Right renal pelvis (tissue), 4 donors: ENCODE data around the gene RAC2. TPM values are rescaled to one million over a fixed set of nuclear protein-coding genes. Genes with fewer than 3 reads are reported as not detected.
A peak's percentile ranks its signal among the peaks of the same experiment; 100 is the strongest.

ENCODE experiments used
- DNase-seq, 4 donors: peaks; one replicate each; pipeline ENCODE4 v3.0.0-alpha.2; 2013; ENCODE audit warnings: low read depth in 4 of 4, low spot score in 3 of 4, missing footprints in 1 of 4
- polyA plus RNA-seq, 4 donors: library from polyadenylated mRNA; unstranded; fragments of 120-200 nt; gene quantifications; one replicate each; pipeline ENCODE4 v1.2.1, GENCODE V29; 2013; ENCODE audit not compliant: insufficient read length in 4 of 4

RAC2 gene
- polyA plus RNA-seq, 4 donors: 6.5 to 9.1 (median 7.2) TPM

DNA sequence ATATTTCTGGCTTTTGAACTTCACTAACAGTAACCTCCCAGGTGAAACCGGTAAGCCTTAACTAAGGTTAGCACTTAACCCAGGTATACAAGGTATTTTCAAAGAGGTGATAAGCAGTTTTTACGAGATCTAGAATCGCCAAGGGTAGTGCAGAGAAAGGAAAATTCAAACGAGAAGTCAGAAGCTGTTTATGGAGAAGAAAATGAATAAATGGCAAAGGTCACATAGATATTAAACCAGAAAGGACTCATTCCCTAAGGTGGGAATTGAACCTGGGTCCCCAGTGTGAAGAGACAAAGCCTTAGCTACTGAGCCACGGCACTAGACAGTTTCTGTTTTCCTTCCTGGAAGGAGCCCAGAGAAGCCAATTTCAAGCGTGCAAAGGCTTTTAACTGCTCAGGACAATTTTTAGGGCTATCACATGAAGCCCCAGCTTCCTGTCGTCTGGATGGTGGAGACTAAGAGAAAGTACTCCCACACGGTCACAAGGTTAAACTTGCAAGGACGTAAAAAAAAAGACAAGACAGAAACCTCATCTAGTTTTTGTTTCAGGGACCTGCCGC, 50.4 kb downstream of the RAC2 start:
- DNase-seq: peak in 1 of 4 donors; percentile 56

DNA sequence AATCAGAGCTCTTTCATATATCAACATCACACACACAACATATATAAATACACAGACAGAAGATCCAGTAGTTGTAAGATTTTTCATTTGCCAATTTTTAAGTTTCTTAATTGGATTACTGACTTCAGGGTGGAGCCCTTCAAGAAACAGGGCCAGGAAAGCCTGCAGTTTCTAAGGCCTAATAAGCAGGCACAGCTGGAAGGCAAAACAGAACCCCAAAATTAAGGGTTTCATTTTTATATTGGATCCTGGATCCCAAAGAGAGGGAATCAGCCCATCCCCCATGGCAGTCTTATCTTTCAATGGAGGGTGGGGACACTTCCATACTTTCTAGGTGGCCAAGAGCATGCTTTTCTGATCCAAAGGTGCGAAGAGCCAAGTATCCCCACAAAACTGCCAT, 51.3 kb downstream of the RAC2 start:
- no peak for DNase-seq

DNA sequence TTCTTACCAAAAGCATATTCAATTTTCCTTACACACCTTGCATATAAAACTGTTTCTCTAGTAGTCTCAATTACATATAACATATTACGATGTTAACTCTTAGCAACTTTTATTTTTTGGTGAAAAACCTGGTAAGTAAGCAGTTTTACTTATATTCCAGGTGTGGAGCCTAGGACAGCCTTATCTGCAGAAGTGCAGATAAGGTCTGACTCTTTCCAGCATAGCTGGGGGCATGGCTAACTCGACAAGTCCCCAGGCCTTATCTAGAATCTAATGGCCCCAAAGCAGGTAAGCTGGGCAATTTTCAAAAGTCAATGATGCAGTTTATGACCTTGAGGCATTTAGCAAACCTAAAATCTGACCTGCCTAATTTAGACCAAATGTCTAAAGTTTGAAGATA, 51.9 kb downstream of the RAC2 start:
- no peak for DNase-seq

DNA sequence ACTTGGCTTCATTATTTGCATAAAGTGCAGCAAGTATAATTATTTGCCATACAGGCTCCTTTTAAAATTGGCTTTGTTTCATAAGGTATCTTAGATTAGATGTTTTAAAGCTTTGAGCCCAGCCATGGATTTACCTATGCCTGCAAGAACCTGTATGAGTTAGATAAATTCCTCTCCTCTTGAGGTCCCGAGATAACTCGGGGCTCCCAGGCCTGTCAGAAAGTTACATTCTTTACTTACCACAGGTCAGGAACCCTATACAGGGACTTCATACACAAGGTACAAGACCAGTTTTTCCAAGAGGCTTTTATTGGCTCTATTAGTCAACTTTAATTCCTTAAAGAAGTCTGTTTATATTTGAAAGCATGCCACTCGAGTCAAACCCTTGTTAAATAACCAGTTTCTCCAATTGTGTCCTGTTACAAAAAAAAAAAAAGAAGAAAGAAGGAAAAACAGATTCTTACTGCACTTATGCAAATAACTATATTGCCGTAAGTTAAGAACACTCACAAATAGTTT, 53.7 kb downstream of the RAC2 start:
- DNase-seq: no peak

DNA sequence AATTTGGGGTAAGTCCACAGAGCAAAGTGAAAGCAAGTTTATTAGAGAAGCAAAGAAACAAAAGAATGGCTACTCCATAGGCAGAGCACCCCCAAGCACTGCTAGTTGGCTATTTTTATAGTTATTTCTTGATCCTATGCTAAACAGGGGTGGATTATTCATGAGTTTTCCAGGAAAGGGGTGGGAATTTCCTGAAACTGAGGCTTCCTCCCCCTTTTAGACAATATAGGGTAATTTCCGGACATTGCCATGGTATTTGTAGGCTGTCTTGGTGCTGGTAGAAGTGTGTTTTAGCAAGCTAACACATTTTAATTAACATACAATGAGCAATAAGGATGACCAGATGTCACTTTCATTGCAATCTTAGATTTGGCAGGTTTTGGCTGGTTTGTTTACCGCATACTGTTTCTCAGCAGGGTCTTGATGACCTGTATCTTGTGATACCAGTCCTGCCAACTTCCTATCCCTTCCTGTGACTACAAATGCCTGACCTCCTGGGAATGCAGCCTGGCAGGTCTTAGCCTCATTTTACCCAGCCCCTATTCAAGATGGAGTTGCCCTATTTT, 55.1 kb downstream of the RAC2 start:
- DNase-seq: no peak

DNA sequence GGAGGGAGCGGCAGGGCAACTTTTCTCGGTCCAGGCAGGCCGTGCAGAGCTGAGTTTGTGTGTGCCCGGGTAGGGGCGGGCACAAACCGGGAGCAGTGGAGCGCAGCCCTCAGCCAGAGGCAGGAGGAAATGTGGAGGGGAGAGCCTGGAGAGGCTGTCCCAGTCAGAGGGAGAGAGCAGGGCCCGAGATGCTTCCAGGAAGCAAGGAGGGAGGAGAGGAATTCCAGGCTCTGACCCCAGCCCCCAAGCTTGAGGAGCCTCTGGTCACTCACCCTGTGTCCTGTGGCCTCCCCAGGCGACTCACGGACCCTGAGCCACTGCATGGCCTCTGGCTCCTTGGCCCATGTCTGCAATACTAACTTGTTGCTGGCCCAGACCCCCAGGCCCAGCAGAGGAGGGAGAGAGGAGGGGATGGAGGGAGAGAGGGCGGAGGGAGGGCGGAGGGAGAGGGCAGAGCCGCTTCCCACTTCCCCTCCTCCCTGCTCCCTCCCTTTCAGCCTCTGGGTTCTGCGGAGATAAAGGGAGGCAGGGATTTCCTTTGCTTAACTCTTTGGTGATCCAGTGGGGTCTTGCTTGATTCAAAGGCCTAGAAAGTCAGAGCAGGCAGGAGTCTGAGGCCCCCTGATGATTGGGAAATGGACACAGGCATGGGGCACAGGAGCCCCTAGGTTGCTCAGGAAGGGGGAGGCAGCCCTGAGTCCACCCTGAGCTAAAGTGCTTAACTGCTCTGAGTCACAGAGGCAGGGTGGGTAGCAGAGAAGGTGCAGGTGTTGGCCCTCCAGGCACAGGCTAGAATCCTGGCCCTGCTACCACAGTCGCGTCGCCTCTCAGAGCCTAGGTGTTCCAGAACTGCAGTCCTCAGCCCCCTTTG, 55.9 kb downstream of the RAC2 start, which contains the start of gene C1QTNF6:
Gene C1QTNF6, minus strand, starts transcription at position 357 of the 871 bp plus-strand sequence. Its CDS starts 34 bp downstream, at position 323.
- peak in 1 of 4 donors; percentile 75 for DNase-seq

DNA sequence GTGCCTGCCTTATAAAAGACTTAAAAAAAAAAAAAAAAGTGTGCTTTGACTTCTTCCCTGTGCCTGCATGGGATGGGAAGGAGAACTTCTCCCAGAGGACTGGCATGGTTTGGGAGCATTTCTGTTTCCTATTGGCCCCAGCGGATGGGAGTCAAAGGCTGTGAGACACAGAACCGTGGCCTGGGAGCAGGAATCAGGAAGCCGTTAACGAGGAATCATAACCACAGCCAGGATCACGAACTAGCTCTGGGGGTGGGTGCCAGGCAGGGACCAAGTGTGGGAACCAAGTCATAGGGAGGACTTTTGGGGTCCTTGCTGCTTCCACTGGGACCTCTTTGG, 56.5 kb downstream of the RAC2 start:
- DNase-seq: no peak

DNA sequence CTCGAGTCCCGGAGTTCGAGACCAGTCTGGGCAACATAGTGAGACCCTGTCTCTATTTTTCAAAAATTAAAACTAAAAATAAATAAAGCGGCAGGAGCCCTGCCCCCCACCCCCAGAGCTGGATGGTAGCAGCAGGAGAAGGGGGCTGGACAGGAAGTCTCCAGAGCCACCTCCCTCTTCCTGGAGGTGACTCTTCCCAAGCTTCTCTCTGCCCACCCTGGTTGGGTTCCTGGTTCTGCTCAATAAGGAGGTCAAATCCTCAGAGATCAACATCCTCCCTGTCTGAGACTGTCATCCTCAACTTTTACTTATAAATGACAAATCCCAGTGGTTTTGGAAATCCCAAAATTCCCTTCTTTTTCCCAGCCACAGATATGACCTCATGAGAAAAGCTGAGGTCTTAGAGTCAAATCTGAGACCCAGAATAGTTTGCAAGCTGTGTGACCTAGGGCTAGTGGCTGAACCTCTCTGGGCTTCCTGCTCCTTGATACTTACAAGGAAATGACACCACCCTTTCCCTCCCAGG, 57.0 kb downstream of the RAC2 start:
- DNase-seq: no peak

DNA sequence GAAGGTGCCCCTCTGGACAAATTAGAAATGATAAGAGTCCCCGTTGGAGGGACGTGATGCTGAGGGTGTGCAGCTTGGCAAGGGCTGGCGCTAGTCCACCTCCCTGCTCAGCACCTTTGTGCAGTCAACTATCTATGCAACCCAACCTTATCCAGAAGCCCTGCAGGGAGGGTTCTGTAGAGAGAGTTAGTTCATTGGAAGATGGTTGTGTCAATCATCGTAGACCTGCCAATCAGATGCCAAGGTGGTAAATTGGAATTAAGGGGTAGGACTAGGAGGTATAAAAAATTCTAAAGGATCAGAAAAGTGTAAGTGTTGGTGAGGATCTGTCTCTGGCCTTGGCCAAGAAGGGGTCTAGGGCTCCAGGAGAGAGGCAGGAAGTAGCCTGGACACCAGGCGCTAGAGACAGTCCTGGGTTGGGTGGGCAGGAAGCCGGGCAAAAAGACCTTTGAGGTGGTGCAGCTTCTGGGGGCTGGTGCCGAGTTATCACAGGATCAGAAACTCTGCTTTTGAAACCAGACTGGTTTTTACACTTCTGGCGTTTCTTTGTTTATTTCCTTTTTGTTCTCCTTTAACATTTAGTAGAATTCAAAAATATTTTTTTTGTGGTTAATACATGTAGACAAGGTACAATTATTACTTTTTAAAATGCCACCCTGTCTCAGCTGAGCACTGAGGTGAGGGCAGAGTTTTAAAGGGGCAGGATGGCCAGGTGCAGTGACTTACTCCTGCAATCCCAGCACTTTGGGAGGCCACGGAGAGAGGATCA, 57.7 kb downstream of the RAC2 start:
- DNase-seq: peak in 1 of 4 donors; percentile 65

DNA sequence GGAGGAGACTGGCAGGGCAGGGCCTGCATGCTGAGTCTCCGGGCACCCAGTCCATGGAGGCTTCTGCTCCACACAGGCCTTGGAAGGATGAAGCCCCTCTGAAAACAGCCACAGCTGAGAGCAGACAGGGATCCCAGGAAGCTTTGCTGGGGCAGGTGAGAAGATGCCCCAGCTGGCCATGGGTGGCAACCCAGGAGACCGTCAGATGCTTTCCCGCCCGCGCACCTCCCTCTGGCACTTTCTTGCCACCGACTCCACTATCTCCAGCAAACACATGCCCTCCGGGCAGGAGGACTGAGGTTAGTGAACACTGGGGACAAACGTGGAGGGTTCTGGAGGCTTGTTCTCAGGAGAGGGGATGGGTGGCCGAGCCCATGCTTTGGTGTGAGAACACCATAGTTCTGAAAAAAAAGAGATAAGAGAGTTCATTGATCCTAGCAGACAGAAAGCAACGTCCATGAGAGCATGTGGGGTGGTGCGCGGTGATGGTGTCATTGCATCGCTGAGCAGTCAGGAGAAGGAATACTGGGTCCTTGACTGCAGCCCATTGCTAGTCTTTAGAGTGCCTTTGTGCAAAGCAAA, 58.3 kb downstream of the RAC2 start:
- DNase-seq: no peak

DNA sequence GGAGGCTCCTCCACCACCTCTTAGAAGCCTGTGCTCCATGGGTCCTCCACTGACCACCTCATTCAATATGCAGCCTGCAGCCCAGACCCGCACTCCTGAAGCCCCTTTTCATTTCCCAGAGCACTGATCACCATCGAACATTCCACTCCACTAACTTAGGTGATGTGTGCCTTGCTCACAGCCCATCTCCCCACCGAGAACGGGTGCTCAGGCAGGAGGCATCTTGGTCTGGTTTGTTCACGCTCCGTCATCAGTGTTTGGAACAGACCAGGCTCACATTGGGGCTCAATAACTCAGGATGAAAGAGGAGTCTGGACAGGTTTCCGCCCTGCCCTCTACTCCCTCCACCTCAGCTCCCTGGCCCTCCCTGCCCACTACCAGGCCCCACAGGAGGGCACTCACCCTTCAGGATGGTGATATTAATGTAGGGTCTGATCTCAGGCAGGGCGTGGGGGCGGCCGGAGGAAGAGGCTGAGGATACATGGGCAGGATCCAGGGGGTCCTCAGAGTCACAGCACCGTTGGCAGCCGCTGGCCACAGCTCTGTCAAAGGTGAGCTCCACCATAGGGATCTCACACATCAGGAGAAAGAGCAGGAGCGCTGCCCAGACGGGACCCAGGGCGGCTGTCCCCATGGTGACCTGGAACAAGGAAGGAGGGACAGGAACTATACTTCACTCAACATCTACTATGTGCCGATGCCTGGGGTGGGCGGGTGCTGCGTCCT, 59.1 kb downstream of the RAC2 start:
- no peak for DNase-seq

DNA sequence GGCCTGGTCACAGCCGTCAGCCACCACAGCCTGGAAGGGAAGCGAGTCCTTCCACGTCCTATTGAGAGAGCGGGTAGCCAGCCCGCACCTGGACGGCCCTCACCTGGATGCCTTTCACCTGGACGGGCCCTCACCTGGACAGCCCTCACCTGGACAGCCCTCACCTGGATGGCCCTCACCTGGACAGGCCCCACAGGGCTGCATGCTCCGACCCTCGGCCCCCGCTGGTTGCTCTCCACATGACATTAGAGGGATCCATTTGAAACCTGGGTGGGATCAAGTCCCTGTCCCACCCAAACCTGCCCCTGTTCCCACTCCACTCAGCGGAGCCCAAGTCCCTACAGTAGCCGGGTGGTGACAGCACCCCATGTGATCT, 59.7 kb downstream of the RAC2 start:
- DNase-seq: no peak

DNA sequence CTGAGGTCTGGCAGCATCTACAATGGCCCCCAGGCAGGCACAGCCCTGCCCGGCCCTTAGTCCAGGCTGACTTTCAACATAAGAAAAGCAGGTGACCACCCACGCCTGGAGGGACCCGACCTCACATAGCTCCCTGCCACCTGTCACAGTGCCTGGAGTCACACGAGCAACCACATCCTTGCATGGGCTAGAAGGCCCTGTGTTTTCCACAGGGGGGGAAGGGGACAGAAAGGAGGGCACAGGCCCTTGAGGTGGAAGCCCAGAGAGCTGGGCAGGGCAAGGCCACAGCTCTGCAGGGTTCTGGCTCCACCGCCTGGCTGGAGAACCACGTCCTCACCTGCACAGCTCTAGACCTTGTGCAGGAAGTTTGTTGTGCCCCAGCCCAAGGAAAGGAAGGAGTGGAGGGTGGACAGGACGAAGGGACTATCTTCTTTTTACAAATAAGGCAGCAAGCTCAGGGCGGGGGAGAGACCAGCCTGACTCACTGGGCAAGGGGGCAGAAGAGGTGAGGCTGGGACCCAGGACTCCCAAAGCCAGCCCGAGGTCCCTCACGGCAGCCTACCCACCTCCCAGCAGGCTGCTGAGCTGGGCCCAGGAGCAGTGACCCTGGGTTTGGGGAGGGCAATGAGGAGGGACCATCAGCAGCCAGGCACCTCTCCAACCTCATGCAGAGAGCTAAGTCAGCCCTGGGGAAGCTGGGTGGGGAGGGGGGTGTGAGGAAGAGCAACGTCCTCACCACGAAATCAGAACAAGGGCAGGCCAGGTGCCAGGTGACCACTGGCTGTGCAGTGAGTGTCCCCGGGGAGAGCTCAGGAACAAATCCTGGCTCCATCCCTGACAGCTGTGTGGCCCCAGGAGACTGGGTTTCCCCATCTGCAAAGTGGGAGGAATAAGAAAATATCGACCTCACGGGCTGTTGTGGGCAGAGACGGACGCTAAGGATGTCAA, 60.4 kb downstream of the RAC2 start:
- no peak for DNase-seq

DNA sequence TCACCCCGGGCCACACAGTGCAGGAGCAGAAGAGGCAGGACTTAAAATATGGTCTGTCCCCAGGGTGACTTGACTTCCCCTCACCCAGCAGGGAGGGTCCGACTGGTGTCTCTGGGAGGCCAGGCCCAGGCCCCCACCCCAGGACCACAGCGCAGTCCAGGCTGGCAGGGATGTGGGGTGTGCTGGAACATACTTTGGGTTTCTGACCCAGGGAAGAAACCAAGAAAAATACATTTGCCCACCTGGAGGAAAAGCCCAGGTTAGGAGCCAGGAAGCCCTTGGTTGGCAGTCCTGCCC, 61.2 kb downstream of the RAC2 start:
- DNase-seq: no peak

DNA sequence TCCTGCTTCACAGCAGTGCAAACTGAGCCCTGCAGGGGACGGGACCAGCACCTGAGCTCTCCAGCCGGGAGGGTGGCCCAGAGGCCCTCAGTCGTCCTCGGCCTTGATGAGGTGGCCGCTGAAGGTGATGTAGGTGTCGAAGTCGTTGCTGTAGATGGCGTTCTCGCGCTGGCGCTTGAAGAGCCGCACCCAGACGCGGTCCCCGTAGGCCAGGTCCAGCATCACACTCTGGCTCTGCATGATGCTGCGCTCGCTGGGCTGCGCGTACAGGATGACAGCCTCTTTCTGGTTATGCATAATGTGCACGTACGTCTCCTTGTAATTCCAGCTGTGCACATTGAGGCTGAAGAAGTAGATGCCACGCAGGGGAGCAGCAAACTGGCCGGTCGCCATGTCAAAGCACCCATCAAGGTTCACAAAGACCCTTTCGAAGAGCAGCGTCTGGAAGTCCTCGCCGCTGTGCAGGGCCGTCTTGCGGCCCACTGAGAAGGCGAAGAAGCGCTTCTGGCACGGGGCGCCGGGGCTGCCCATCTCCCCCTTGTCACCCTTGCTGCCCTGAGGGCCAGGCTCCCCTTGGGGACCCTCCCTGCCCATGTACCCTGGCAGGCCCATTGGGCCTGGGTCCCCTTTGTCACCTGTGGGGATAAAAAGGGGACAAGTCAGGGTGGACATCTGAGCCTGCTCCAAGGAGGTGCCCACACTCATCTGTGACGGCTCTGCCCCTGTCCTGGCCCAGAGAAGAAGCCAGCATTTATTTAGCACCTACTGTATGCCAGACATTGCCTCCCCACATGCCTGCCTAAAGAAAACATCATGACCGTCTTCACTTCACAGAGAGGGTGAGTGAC, 61.7 kb downstream of the RAC2 start:
- DNase-seq: no peak

DNA sequence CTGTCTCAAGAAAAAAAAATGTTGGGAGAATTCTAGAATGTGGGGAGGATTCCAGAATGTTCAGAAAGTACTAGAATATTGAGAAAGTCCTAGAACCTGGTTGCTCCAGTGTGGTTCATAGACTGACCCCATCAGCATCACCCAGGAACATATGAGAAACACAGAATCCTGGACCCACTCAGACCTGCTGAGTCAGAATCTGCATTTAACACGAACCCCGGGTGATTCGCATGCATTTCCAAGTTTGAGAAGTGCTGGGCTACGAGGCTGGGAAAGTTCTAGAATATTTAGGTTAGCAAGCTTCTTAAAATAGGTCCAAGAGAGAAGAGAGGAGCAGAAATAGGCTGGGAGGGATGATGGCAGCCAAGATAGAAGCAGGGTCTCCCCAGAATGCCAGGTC, 62.4 kb downstream of the RAC2 start:
- DNase-seq: no peak

DNA sequence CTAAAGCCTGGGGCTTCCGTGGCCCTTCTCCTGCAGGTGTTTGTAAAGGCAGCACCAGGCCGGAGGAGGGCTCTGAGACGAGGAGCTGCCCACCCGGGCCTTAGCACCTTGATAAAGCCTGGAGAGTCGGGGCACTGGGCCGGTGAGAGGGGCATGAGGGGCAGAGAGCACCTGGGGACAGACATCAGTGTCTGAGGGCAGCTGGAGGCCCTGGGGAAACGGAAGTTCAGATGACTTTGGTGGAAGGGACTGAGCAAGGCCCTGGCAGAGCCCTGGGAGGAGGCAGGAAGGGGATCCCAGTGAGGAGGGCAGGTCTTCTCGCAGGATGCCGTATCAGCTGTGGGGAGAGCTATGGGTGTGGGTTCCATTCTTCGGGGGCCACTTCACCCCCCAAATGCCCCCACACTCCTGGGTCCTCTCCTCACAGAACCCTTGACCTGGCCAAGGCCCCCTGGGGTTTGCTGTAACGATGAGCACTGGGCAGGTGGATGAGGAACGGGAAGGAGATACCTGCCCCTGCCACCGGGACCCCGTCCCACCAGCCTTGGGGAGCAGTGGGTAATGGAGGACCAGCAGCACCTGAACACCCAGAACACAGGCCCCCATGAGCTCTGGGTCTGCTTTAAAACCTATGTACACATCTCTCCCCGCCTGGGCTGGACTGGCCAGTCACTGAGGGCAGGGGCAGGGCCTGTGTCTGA, 63.4 kb downstream of the RAC2 start:
- no peak for DNase-seq
